Ectodermal cell (in vitro differentiated cells): ENCODE data around the gene TNFAIP1.

ENCODE experiments used
- H3K27ac ChIP-seq: 2 replicates; pipeline ENCODE4 v1.7.0; 2013; ENCODE audit warnings: mild to moderate bottlenecking, low read depth, low read length; ENCODE audit not compliant: insufficient read depth, poor library complexity, severe bottlenecking
- H3K27me3 ChIP-seq: 2 replicates; pipeline ENCODE4 v1.7.0; 2013; ENCODE audit warnings: mild to moderate bottlenecking, low read length; ENCODE audit not compliant: insufficient read depth, control insufficient read depth, poor library complexity, severe bottlenecking
- H3K36me3 ChIP-seq: one replicate; pipeline ENCODE4 v1.7.0; 2013; ENCODE audit warnings: low read length; ENCODE audit not compliant: control insufficient read depth, insufficient read depth
- H3K4me1 ChIP-seq: one replicate; pipeline ENCODE4 v1.7.0; 2013; ENCODE audit warnings: low read length; ENCODE audit not compliant: control insufficient read depth, insufficient read depth
- H3K4me3 ChIP-seq: 2 replicates; pipeline ENCODE4 v1.7.0; 2013; ENCODE audit warnings: low read depth, low read length, control low read depth; ENCODE audit not compliant: insufficient read depth
- H3K9me3 ChIP-seq: 2 replicates; pipeline ENCODE4 v1.7.0; 2013; ENCODE audit warnings: mild to moderate bottlenecking, low read length, moderate library complexity; ENCODE audit not compliant: control insufficient read depth
- WGBS, 2 experiments: methylation state at CpG; one replicate each; pipeline ENCODE4 v1.1.7; 2013; ENCODE audit warnings: missing lambda C conversion rate in 2 of 2; 5-methylcytosine and 5-hydroxymethylcytosine counted together

Gene TNFAIP1

DNA sequence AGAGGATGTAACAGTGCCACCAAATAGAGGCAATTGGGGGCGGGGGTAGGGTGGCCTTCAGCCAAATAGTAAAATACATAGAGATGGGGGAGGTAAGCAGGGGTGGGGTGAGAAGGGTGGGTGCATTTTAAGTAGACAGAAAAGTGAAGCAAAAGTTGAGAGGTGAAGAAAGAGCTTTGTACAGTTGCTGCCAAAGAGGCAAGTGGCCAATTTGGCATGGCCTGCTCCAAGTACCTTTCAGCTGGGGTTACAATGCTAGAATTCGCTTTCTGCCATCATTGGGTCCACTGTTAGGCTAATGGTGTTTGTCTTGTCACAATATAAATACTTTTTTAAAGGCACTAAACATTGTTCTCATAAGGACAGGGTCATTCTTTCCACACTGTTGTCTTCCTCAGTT is 21.7 kb upstream of the TNFAIP1 start:
- Histone ChIP-seq H3K4me3 (no peak overlapping the region), H3K27me3 (no peaks in the 10 kb centered on the region)
- 84 to 85% methylated on average over 1 to 2 of the region's 2 CpGs for WGBS, 2 experiments

DNA sequence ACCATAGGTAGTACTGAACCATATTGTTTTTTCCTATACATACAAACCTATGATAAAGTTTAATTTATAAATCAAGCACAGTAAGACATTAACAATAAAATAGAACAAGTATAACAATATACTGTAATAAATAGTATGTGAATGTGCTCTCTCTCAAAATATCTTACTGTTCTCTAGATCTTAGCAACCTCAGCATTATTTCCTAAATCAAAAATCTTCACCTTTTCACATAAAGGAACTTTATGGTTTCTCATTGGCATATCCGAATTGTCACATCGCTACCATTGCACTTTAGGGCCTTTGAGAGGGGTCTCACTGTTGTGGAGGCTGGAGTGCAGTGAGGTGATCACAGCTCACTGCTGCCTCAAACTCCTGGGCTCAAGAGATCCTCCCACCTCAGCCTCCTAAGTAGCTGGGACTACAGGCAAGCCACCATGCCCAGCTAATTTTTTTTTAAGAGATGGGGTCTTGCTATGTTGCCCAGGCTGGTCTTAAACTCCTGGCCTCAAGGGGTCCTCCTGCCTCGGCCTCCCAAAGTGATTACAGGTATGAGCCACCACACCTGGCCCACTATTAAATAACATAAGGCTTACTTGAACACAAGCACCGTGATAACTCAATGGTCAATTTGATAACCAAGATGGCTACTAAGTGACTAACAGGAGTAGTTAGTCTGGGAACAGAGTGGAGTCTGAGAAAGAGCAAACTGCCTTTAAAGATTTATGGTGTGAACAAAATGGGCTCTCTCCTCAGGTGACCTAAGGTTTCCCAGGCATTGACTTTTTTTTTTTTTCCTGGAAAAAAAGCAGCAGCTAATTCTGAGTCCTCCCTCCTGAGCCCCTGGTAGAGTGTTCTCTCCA is 19.5 kb upstream of the TNFAIP1 start:
- WGBS, 2 experiments: 89 to 92% methylated on average over 4 of the region's 4 CpGs
- H3K36me3 ChIP-seq: no peaks in the 10 kb centered on the region

More for the DNA sequence above, 21.7 kb upstream of the TNFAIP1 start:
- Histone ChIP-seq H3K27ac (no peak overlapping the region), H3K36me3 (no peaks in the 10 kb centered on the region), H3K9me3 (no peaks in the 10 kb centered on the region), H3K4me1 (peaks cover 13% of the 10 kb centered on the region)

DNA sequence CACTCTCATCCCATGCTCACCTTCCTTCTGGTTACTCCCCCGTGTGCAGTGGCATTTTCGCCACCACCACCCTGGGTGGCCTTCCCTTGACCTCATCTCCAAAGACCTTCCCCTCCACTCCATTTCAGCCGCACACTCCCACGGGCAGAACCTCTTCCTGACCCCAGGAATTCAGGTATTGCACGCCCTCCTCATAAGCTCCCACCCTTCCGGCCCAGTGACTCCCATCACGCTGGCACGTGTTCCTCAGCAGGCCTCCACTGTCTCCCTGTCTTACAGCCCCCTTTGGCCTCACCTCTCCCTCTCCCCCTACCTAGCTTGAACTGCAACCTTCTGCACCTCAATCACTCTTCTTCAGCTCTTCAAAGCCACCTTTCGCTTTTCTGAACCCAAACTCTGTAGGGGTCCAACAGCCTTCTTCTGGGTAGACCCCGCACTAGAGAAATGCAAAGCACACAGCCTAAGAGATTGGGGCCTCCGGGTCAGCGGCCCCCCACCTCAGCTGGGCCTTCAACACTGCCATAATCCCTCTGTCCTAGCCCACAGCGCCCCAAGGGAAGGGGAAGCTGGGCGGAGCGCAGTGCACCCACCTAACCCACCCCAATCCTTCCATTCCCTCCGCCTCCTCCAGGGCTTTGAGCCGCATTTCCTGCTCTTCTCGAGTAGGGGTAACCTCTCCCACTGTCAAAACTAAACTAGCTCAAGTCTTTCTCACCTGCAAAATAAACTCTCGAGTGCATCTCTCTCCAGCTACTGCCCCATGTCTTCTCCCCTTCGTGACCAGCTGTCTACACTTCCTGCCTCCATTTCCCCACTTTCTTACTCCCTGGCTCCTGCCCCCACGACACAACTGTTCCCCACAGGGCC is 18.2 kb upstream of the TNFAIP1 start:
- Histone ChIP-seq H3K27me3 (no peaks in the 10 kb centered on the region), H3K4me1 (peaks cover 17% of the 10 kb centered on the region), H3K36me3 (no peaks in the 10 kb centered on the region), H3K27ac (no peak overlapping the region), H3K4me3 (peak overlapping the region; percentile 95), H3K9me3 (no peaks in the 10 kb centered on the region)
- 74 to 76% methylated on average over 21 of the region's 21 CpGs for WGBS, 2 experiments

More for the DNA sequence above, 19.5 kb upstream of the TNFAIP1 start:
- peaks cover 13% of the 10 kb centered on the region for H3K4me1 ChIP-seq
- H3K4me3 ChIP-seq: no peak overlapping the region
- H3K9me3 ChIP-seq: no peaks in the 10 kb centered on the region
- H3K27me3 ChIP-seq: no peaks in the 10 kb centered on the region
- no peak overlapping the region for H3K27ac ChIP-seq

DNA sequence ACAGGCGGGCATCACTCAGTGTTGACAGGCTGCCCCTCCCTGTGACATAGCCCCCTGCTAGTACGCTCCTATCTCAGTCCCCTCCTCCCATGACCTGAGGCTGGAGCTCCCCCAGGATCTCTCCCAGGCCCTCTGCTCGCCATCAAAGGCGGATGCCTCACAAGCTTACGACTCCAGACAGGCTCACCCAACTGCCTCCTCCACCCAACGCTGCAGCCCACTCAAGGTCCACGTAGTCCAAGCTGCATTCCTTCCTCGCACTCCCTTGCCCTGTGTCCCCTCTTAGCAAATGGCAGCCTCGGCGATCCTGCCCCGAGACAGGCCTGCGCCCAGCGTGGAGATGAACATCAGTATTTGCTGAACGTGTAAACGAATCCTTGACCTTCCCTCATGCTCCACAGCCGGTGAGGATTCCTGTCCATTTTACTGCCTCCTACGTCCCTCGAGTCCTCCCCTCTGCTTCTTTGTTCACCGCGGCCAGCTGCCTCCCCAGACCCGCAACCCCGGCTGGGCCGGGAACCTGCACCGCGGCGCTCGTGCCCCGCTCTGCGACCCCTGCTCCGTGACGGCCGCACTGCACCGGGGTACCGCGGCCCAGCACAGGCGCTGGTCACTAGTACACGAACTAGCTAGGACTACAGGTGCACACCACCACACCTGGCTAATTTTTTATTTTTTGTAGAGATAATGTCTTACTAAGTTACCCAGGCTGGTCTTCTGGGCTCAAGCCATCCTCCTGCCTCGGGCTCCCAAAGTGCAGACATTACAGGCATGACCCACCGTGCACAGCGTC is 17.4 kb upstream of the TNFAIP1 start:
- no peaks in the 10 kb centered on the region for H3K27me3 ChIP-seq
- 5% methylated on average over 40 of the region's 40 CpGs for WGBS, 2 experiments
- no peaks in the 10 kb centered on the region for H3K36me3 ChIP-seq
- H3K27ac ChIP-seq: peak overlapping the region; percentile 36
- H3K4me3 ChIP-seq: peak overlapping the region; percentile 95
- H3K9me3 ChIP-seq: no peaks in the 10 kb centered on the region
- peaks cover 17% of the 10 kb centered on the region for H3K4me1 ChIP-seq

DNA sequence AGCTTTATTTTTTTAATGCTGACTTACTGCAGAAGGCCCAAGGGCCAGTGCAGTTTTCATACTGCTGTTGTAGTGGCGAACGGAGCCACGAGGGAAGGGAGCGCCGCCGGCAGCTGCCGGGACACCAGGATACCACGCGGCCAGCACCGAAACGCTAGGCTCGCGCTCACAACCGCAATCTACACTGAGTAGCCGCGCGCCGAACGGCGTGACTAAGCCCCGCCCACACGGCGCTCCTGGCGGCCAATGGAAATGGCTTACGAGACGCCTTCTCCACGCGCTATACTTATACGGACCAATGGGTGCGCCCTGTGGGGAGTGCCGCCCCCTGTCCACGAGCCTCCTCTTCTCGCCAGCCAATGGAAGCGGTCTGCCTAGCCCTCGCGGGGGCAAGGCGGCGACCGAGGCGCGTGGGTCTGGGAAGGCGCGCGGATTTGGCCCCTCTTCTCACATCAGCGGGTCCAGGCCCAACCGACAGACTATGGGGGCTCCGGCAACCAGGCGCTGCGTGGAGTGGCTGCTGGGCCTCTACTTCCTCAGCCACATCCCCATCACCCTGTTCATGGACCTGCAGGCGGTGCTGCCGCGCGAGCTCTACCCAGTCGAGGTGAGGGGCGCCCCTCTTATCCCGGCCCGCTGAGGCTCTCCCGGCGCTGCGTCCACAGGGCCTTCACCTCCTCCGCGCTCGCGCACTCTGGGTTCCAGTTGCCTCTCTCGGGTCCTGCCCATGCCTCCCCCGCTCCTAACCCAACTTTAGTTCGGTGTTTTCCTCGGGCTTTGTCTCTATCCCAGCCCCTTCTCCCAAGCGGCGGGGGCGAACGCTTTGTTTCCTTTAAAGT is 16.6 kb upstream of the TNFAIP1 start, which contains the start of gene TMEM97:
TMEM97 (plus strand) TSS at position 442 of the 839 bp plus-strand sequence; CDS start at position 482, 40 bp downstream.
- Histone ChIP-seq H3K36me3 (no peaks in the 10 kb centered on the region), H3K4me3 (peak within 1 kb of the TSS; percentile 95), H3K4me1 (peaks cover 17% of the 10 kb centered on the region), H3K27ac (peak within 1 kb of the TSS; percentile 77), H3K27me3 (no peaks in the 10 kb centered on the region), H3K9me3 (no peaks in the 10 kb centered on the region)
- 0% methylated on average over 72 of the region's 72 CpGs for WGBS, 2 experiments

DNA sequence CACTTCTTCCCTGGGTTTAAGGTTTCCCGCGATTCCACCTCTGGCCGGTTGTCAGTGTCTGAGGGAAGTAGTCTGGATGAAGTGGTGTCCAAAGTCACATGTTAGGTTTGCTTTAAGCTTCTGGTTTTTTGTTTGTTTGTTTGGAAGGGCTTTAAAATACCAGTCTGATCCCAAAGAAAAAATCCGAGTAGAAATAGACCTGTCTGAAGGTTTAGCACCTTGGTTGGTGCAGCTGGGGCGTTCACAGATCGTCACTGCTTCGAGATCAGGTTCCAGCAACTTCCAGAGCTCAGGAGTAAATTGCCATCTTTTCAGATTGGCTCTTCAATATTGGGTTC is 16.0 kb upstream of the TNFAIP1 start:
- no peaks in the 10 kb centered on the region for H3K9me3 ChIP-seq
- H3K36me3 ChIP-seq: no peaks in the 10 kb centered on the region
- 1% methylated on average over 7 of the region's 7 CpGs for WGBS, 2 experiments
- peaks cover 17% of the 10 kb centered on the region for H3K4me1 ChIP-seq
- H3K4me3 ChIP-seq: peak overlapping the region; percentile 95
- H3K27ac ChIP-seq: peak overlapping the region; percentile 77
- no peaks in the 10 kb centered on the region for H3K27me3 ChIP-seq

DNA sequence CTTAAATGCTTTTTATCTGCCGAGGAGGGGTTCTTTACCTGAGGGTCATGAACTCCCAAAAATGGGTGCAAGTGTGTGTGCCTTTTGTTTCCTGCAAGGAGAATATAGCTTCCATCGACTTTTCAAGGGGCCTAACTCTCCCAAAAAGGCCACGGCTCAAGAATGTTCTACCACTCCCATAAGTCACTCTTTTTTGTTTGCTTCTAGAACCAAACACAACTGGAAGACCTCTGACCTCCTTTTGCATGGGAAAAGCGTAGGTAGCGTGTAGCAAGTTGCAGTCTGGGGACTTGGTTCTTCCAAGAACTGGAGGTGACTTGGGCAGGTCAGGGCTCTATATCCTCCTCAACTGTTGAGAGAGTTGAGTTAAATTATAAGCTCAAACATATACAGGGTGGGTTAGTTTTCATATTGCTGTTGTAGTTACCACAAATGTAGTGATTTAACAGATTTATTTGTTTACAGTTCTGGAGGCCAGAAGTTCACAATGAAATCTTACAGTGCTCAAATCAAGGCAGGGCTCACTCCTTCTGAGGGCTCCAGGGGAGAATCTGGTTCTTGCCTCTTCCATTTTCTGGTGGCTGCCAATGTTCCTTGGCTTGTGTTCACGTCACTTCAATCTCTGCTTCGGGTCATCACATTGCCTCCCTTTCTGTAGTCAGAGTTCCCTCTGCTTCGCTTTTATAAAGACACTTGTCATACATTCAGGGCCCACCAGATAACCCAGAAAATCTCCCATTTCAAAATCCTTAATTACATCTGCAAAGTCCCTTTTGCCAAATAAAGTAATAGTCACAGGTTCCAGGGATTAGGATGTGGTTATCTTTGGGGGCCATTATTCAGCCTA is 15.1 kb upstream of the TNFAIP1 start:
- H3K4me1 ChIP-seq: peaks cover 17% of the 10 kb centered on the region
- peak overlapping the region; percentile 95 for H3K4me3 ChIP-seq
- WGBS, 2 experiments: 64 to 70% methylated on average over 8 of the region's 8 CpGs
- no peaks in the 10 kb centered on the region for H3K9me3 ChIP-seq
- no peak overlapping the region for H3K27ac ChIP-seq
- H3K36me3 ChIP-seq: no peaks in the 10 kb centered on the region
- no peaks in the 10 kb centered on the region for H3K27me3 ChIP-seq

DNA sequence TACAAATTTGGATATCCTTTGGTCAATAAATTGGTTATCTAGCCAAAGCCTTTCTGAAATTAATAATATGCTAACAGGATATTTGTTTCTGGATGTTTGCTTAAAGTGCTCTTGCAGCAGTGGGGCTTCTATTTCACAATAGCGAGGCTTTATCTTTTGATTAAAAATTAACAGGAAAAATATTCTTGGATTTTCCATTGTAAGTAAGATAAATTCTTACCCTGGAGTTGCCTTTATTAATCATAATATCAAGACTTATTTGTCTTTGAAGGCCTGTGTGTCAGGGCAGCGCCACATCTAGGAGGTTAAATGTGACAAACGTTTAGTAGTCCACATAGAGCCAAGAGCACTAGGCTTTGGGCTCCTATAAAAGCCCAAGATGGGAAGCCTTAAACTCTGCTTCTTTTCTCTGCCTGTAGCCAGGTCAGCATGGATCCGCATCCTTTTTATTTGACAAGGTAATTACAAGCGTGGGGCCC is 11.3 kb upstream of the TNFAIP1 start:
- Histone ChIP-seq H3K27ac (no peak overlapping the region), H3K9me3 (no peaks in the 10 kb centered on the region), H3K4me3 (no peak overlapping the region), H3K4me1 (peaks cover 21% of the 10 kb centered on the region), H3K27me3 (no peaks in the 10 kb centered on the region), H3K36me3 (peaks cover 17% of the 10 kb centered on the region)
- 91 to 92% methylated on average over 4 to 5 of the region's 5 CpGs for WGBS, 2 experiments
